ENCODE data around the gene MT1X.

Gene MT1X

DNA sequence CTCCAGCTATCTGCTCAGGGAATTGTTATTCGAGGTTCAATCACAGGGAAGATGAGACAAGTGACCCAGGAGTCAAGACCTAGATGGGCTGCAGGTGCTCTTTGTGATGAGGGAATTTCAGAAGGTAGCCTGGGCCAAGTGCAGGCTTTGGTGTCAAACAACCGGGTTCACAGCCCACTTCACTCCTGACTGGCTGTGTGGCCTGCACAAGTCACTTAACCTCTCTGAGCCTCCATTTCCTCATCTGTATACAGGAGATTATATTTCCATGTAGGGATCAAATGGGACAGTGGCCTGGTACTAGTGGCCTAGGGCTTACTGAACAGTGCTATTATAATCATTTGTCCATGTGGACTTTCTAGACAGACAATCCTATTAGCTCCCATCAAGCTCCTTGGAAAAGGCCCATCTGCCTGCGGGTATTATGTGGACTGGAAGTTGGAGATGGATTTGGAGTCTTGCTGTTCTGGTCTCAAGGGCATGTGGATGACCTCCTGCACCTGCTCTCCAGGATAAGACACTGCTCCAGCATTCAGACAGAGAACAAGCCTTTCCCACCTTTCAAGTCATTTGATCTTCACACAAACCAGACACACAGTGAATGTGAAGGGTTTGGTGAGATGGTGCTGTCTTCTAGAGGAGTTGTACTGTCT, 3.1 kb upstream of the MT1X start:
- H3K4me3 ChIP-seq, result no peak overlapping the region
- in situ Hi-C loops (cut with MboI; ENCODE audit: low sequenced_read_pairs), result no loop called here
- DNase-seq (ENCODE audit: low spot score in 2 of 2), result no peak
- no peaks in the 10 kb centered on the region for H3K27me3 ChIP-seq (ENCODE audit: low read depth)
- no peaks in the 10 kb centered on the region for H3K9me3 ChIP-seq
- no peaks in the 10 kb centered on the region; the same call in 1 of the 2 replicates for H3K36me3 ChIP-seq (replicated peaks)
- H3K4me1 ChIP-seq, result peaks cover 4% of the 10 kb centered on the region

DNA sequence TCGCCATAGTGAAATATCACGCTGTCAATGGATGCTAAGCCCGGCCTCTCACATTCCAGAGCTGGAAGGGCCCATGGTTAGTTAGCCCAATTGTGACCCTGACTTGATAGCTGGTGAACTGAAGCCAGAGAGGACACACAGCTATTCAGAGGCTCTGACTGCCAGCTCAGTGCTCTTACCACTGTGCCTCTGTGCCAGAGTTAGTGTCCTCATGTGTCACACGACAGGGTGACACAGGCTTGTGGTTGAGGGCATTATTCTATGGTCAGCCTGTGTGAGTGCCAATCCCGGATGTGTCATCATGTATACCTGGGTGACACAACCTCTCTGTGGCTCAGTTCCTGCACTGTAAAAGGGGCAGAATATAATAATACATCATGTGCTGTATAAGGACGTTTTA, 2.5 kb upstream of the MT1X start:
- Histone ChIP-seq H3K36me3 (replicated peaks) (no peaks in the 10 kb centered on the region; the same call in 1 of the 2 replicates), H3K27me3 (ENCODE audit: low read depth) (no peaks in the 10 kb centered on the region), H3K4me1 (peaks cover 4% of the 10 kb centered on the region), H3K4me3 (no peak overlapping the region), H3K9me3 (no peaks in the 10 kb centered on the region)
- in situ Hi-C loops (cut with MboI; ENCODE audit: low sequenced_read_pairs), result no loop called here
- DNase-seq (ENCODE audit: low spot score in 2 of 2), result no peak

DNA sequence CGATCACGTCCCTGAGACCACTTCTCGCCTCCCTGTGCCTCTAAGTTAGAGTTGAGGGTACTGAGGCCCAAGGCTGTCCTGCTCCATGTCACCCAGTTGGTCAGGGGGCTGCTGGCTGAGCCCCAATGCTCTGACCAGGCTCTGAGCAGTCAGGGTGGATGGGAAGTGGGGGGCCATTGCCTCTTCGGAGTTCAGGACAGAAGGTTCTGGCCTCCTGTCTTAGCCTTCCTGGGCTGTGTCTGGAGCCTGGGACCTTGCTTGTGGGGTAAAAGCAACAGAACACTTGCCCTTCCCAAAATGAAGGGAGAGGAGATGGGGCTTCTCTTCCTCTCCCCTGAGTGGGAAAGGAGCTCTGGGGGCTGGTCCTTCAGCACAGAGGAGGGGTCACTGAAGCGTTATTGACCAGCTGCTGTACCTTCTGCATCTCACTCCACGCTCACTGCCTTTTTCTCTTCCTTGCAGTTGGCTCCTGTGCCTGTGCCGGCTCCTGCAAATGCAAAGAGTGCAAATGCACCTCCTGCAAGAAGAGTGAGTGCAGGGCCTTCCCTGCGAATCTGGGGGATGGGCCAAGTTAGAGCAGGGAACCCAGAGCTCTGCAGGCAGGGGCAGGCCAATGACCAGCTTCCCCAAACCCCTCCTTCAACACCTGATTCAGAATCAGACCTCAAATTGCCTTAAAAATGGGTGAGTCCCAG, 580 bp downstream of the MT1X start:
- peak; percentile 11 to 40 for DNase-seq (ENCODE audit: low spot score in 2 of 2)
- in situ Hi-C loops (cut with MboI; ENCODE audit: low sequenced_read_pairs), result no loop called here
- peak overlapping the region; percentile 46 for H3K4me3 ChIP-seq
- no peaks in the 10 kb centered on the region; the same call in 1 of the 2 replicates for H3K36me3 ChIP-seq (replicated peaks)
- H3K9me3 ChIP-seq, result no peaks in the 10 kb centered on the region
- peaks cover 4% of the 10 kb centered on the region; the same call in 1 of the 2 replicates for H3K4me1 ChIP-seq
- no peaks in the 10 kb centered on the region for H3K27me3 ChIP-seq (ENCODE audit: low read depth)

DNA sequence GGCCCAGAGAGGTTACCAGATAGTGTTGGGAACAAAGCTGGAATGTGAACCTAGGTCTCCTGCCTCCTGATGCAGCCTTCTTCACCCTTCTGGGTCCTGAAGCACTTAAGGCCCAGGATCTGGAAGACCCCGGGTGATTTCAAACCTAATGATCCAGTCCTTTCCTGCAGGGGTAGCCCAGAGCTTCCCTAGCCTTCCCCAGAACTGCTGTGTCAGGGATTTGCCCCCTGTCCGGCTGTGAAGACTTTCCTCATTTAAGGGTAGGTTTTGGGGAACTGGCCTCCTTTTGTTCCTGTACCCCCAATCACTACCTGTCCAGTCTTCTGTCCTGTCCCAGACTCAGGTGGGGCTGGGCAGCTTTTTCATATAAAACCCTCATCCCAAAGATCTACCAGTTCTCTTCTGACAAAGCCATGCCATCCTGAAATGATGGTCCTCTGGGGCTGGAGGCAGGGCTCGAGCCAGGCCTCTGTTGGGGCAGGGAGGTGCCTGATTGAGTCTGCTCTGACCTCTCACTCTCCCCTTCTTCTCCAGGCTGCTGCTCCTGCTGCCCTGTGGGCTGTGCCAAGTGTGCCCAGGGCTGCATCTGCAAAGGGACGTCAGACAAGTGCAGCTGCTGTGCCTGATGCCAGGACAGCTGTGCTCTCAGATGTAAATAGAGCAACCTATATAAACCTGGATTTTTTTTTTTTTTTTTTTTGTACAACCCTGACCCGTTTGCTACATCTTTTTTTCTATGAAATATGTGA, 1.3 kb downstream of the MT1X start:
- H3K4me1 ChIP-seq, result peaks cover 4% of the 10 kb centered on the region; the same call in 1 of the 2 replicates
- H3K36me3 ChIP-seq (replicated peaks), result no peaks in the 10 kb centered on the region; the same call in 1 of the 2 replicates
- no peaks in the 10 kb centered on the region for H3K9me3 ChIP-seq
- no peak for DNase-seq (ENCODE audit: low spot score in 2 of 2)
- in situ Hi-C loops (cut with MboI; ENCODE audit: low sequenced_read_pairs), result no loop called here
- H3K4me3 ChIP-seq, result peak overlapping the region; percentile 46
- H3K27me3 ChIP-seq (ENCODE audit: low read depth), result no peaks in the 10 kb centered on the region

DNA sequence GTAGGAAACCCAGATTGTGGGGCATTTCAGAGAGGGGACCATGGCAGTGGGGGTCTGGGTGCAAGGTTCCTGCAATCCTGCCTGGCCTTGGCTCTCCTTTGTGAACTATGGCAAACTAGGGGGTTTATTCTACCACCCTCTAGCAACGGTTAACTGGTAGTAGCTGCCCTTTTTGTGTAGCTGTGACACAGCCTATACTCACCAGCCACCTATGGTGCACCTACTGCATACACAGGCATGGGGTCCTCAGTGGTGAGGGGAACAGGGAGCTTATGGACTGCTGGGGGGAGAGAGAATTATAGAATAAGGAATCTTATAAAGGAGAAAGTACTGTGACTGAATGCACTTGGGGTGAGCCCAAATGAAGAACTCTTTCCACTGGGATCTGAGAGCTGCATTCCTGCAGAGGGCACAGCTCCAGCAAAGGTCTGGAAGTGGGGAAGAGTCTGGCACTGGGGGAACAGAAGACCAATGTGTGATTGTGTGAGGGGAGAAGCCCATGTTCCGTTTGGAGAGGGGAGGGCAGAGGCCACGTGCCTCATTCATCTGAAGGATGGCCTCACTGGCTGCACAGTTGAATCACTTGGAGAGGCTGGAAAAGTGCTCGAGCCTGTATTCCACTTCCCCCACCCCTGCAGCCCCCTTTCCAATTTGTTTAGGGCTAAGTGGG, 2.1 kb downstream of the MT1X start:
- no peak for DNase-seq (ENCODE audit: low spot score in 2 of 2)
- Histone ChIP-seq H3K9me3 (no peaks in the 10 kb centered on the region), H3K27me3 (ENCODE audit: low read depth) (no peaks in the 10 kb centered on the region), H3K36me3 (replicated peaks) (no peaks in the 10 kb centered on the region; the same call in 1 of the 2 replicates), H3K4me3 (no peak overlapping the region), H3K4me1 (peaks cover 4% of the 10 kb centered on the region; the same call in 1 of the 2 replicates)
- in situ Hi-C loops (cut with MboI; ENCODE audit: low sequenced_read_pairs), result no loop called here

DNA sequence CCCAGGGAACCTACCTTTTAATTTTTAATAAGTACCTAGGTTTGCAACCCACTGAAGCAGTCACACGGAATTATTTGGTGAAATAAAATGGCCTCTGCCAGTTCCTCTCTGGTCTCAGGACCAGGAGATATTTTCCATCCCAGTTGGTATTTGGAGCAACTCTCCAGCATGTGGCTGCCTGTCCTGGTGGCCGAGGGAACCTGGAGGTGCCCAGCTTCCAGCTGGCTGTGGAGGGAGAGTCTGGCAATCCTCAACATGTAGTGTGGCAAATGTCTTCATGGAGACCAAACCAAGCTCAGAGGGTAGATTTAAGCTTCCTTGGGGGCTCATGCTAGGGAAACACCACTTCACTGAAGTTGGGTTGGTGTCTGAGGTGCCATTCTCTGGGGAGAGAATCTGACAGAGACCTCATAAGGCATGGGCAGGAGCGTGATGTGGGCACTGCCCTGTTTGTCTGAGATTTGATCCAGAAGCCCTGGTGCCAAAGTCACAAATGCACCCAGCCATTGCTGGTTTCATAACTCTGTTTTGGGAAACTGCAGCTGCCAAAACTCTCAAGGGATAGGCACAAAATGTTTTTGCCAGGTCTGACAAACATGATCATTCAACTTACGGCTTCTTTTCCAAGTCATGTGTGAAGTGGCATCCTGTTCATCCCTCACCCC, 2.8 kb downstream of the MT1X start:
- no peak for DNase-seq (ENCODE audit: low spot score in 2 of 2)
- no peak overlapping the region for H3K4me3 ChIP-seq
- no peaks in the 10 kb centered on the region; the same call in 1 of the 2 replicates for H3K36me3 ChIP-seq (replicated peaks)
- no peaks in the 10 kb centered on the region for H3K27me3 ChIP-seq (ENCODE audit: low read depth)
- in situ Hi-C loops (cut with MboI; ENCODE audit: low sequenced_read_pairs), result no loop called here
- H3K9me3 ChIP-seq, result no peaks in the 10 kb centered on the region
- peaks cover 4% of the 10 kb centered on the region; the same call in 1 of the 2 replicates for H3K4me1 ChIP-seq

DNA sequence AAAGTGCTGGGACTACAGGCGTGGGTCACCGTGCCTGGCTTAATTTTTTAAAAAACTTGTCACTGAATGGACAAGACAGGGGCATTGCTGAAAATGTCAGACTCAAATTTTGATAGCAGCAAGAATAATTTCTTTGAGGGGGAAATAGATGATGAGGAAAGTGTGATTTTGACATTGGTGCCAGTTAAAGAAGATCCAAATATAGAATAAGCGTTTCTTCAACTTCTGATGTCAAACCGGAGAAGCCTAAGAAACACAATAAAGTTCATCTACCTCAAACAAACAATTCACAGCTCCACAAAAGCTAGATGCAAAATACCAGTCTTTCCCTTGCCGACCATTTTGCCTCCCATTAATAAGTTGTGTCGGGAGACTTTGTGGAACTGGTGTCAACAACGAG, 4.5 kb downstream of the MT1X start:
- H3K9me3 ChIP-seq, result no peaks in the 10 kb centered on the region
- H3K4me3 ChIP-seq, result no peak overlapping the region
- no peak for DNase-seq (ENCODE audit: low spot score in 2 of 2)
- in situ Hi-C loops (cut with MboI; ENCODE audit: low sequenced_read_pairs), result no loop called here
- H3K27me3 ChIP-seq (ENCODE audit: low read depth), result no peaks in the 10 kb centered on the region
- H3K36me3 ChIP-seq (replicated peaks), result no peaks in the 10 kb centered on the region; the same call in 1 of the 2 replicates
- peaks cover 1% of the 10 kb centered on the region for H3K4me1 ChIP-seq

DNA sequence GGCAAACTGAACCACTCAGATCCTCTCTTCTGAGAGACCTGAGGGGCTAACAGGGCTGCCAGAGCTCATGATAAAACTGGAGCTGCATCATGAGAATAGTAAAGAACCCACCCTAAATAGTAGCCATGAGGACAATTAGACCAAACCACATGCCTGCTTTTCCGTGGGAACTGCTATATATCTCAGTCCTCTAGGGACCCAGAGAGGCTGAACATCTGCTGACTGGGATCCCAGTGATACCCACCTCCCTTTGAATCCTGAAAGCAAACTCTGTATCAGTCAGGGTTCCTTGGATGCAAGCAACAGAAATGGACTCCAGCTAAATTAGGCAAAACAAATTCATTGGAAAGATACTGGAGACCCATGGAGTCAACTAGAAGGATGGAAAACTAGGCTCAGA, 6.5 kb downstream of the MT1X start:
- Histone ChIP-seq H3K4me1 (no peaks in the 10 kb centered on the region; the same call in 1 of the 2 replicates), H3K27me3 (ENCODE audit: low read depth) (no peaks in the 10 kb centered on the region), H3K9me3 (no peaks in the 10 kb centered on the region), H3K4me3 (no peak overlapping the region), H3K36me3 (replicated peaks) (no peaks in the 10 kb centered on the region)
- DNase-seq (ENCODE audit: low spot score in 2 of 2), result no peak
- in situ Hi-C loops (cut with MboI; ENCODE audit: low sequenced_read_pairs), result no loop called here

DNA sequence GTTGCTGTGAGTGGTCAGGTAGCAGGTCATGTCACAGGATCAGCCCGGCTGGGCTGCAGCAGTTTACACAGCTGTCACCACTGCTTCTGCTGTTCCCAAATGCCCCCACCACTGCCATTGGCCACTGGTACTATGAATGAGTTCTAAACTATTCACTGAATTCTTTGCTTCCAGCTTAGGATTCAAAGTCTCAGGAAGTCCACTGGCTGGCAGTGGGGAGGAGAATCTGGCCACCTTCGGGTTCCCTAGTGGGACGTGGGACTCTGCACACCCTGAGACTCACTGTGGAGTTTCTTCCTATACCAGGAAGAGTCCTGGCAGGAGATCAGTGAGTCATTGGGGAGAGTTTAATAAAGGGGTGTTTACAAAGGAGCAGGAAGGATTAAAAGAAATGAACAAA, 6.9 kb downstream of the MT1X start:
- Histone ChIP-seq H3K4me1 (no peaks in the 10 kb centered on the region; the same call in 1 of the 2 replicates), H3K27me3 (ENCODE audit: low read depth) (no peaks in the 10 kb centered on the region), H3K9me3 (no peaks in the 10 kb centered on the region), H3K36me3 (replicated peaks) (no peaks in the 10 kb centered on the region), H3K4me3 (no peak overlapping the region)
- in situ Hi-C loops (cut with MboI; ENCODE audit: low sequenced_read_pairs), result no loop called here
- DNase-seq (ENCODE audit: low spot score in 2 of 2), result no peak

DNA sequence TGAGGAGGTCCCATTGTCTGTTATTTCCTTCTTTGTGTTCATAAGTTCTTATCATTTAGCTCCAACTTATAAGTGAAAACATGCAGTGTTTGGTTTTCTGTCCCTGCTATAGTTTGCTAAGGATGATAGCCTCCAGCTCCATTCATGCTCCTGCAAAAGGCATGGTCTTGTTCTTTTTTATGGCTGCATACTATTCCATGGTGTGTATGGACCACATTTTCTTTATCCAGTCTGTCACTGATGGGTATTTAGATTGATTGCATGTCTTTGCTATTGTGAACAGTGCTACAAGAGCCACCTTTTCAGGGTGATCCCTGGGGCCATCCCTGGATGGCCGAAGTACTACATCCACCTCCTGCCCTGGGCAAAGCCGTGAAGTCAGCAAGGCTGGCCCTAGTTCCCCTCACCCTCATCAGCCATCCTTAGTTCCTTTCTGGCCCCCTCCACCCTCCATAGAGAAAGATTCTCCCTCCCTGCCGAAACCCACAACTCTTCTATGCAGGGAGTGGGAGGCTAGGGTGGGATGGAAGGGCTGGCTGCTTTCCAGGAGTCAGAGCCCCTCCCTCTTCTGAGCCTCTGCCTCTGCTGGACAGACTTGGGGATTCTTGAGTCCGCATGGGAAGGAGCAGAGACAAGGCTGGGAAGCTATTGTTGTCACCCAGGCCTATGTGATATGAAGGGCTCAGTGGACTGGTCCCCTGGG, 8.3 kb downstream of the MT1X start:
- H3K36me3 ChIP-seq (replicated peaks), result no peaks in the 10 kb centered on the region
- H3K4me1 ChIP-seq, result no peaks in the 10 kb centered on the region; the same call in 1 of the 2 replicates
- H3K9me3 ChIP-seq, result no peaks in the 10 kb centered on the region
- H3K4me3 ChIP-seq, result no peak overlapping the region
- in situ Hi-C loops (cut with MboI; ENCODE audit: low sequenced_read_pairs), result no loop called here
- no peaks in the 10 kb centered on the region for H3K27me3 ChIP-seq (ENCODE audit: low read depth)
- no peak for DNase-seq (ENCODE audit: low spot score in 2 of 2)

DNA sequence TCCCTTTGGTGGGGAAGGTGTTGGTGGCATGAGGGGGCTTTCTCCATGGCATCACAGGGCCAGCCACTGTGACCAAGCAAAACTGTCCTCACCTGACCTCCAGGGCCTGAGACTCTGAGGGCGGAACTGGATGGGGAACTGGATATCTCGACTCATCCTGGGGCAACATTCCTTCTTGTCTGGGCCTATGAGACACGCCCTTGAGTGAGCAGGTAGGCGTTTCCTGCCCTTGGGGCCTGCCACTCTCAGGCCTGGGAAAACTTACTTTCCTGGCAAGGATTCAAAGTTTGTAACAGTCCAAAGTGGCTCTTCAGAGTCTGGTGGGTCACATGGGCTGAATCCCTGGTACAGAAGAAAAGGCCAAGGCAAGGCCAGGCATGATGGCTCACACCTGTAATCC, 9.6 kb downstream of the MT1X start:
- peak in 1 of 2 experiments; percentile 48 for DNase-seq (ENCODE audit: low spot score in 2 of 2)
- Histone ChIP-seq H3K4me1 (no peaks in the 10 kb centered on the region; the same call in 1 of the 2 replicates), H3K4me3 (no peak overlapping the region), H3K36me3 (replicated peaks) (no peaks in the 10 kb centered on the region), H3K9me3 (no peaks in the 10 kb centered on the region), H3K27me3 (ENCODE audit: low read depth) (no peaks in the 10 kb centered on the region)
- in situ Hi-C loops (cut with MboI; ENCODE audit: low sequenced_read_pairs), result no loop called here

DNA sequence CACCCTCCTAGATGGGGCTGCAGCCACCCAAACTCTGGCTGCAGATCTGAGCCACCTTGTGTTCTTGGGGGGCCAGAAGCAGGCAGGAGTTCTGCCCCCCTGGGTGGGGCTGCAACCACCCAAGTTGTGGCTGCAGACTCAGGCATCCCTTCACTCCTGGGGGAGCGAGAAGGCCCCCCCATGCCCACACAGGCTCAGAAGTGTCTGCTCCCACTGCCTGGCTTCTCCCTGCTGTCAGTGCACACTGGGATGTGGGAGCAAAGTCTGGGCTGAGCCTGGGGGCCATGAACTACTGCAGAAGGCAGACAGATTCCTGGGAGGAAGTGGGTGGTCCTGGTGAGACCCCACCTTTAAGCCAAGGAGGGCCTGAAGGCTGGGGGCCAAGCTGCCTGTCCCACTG, 13.0 kb downstream of the MT1X start:
- no peak for DNase-seq (ENCODE audit: low spot score in 2 of 2)
- Histone ChIP-seq H3K36me3 (replicated peaks) (no peaks in the 10 kb centered on the region), H3K4me1 (no peaks in the 10 kb centered on the region; the same call in 1 of the 2 replicates), H3K27me3 (ENCODE audit: low read depth) (no peaks in the 10 kb centered on the region), H3K4me3 (no peak overlapping the region), H3K9me3 (no peaks in the 10 kb centered on the region)
- in situ Hi-C loops (cut with MboI; ENCODE audit: low sequenced_read_pairs), result no loop called here
